ENCODE data around the gene TNK2.

DNA sequence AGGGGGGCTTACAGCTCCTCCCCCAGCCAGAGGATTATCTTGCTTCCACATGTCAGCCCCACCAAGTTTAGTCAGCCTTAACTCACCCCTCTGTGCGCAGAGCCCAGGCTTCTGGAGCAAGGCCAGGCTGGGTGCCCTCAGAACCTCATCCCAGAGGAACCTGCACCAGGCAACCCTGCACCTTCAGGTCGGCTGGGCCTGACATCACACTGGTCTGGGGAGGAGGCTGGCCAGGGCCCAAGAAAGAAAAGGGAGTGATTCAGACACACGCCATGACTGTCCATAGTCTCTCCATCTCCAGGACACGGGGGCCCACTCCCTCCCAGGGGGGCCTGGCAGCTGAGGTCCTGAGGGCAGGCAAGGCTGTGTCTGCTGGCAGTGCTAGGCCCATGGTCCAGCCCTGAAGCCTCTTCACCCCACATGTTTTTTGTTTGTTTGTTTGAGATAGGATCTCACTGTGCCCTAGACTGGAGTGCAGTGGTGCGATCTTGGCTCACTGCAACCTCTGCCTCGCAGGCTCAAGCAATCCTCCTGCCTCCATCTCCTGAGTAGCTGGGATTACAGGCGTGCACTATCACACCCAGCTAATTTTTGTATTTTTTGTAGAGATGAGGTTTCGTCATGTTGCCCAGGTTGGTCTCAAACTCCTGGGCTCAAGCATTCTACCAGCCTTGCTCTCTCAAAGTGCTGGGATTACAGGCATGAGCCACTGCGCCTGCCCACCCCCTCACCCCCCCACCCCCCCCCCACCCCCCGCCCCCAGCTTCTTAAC is 11.1 kb downstream of the TNK2 start:
- TF ChIP-seq, protein P1, sequence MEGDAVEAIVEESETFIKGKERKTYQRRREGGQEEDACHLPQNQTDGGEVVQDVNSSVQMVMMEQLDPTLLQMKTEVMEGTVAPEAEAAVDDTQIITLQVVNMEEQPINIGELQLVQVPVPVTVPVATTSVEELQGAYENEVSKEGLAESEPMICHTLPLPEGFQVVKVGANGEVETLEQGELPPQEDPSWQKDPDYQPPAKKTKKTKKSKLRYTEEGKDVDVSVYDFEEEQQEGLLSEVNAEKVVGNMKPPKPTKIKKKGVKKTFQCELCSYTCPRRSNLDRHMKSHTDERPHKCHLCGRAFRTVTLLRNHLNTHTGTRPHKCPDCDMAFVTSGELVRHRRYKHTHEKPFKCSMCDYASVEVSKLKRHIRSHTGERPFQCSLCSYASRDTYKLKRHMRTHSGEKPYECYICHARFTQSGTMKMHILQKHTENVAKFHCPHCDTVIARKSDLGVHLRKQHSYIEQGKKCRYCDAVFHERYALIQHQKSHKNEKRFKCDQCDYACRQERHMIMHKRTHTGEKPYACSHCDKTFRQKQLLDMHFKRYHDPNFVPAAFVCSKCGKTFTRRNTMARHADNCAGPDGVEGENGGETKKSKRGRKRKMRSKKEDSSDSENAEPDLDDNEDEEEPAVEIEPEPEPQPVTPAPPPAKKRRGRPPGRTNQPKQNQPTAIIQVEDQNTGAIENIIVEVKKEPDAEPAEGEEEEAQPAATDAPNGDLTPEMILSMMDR (IDR thresholded peaks at IDR 0.05): no peak
- no peak for TF ChIP-seq POLR2A (IDR thresholded peaks at IDR 0.05)

All from thyroid gland (tissue), 4 donors.